Neural progenitor cell (in vitro differentiated cells): ENCODE data around the gene MBP. TPM values are rescaled to one million over a fixed set of nuclear protein-coding genes. Genes with fewer than 3 reads are reported as not detected.

ENCODE experiments used
- DNase-seq: peaks from one replicate; pipeline ENCODE4 v3.0.0-alpha.2; 2016; ENCODE audit warnings: low spot score
- H2AFZ ChIP-seq: fragments of 200-600 bp; sonication (generic); replicated peaks from 2 replicates; pipeline ENCODE4 v1.6.1; 2016; ENCODE audit warnings: antibody characterized with exemption
- H3F3A ChIP-seq: fragments of 200-600 bp; sonication (generic); 2 replicates; pipeline ENCODE4 v1.6.1; 2016; ENCODE audit warnings: antibody characterized with exemption, low read depth
- H3K27ac ChIP-seq: fragments of 200-600 bp; sonication (generic); 2 replicates; pipeline ENCODE4 v1.5.1; 2016; ENCODE audit warnings: mild to moderate bottlenecking
- H3K27me3 ChIP-seq: fragments of 200-600 bp; sonication (generic); 2 replicates; pipeline ENCODE4 v1.6.1; 2016; ENCODE audit warnings: mild to moderate bottlenecking, moderate library complexity
- H3K36me3 ChIP-seq: fragments of 200-600 bp; sonication (generic); 2 replicates; pipeline ENCODE4 v1.5.1; 2016
- H3K4me1 ChIP-seq: fragments of 200-600 bp; sonication (generic); 2 replicates; pipeline ENCODE4 v1.6.1; 2016; ENCODE audit warnings: mixed run types
- H3K4me2 ChIP-seq: fragments of 200-600 bp; sonication (generic); 2 replicates; pipeline ENCODE4 v1.6.1; 2016
- H3K4me3 ChIP-seq: fragments of 200-600 bp; sonication (generic); 2 replicates; pipeline ENCODE4 v1.5.1; 2016
- H3K79me2 ChIP-seq: fragments of 200-600 bp; sonication (generic); 2 replicates; pipeline ENCODE4 v1.6.1; 2016; ENCODE audit warnings: low read depth
- H3K9ac ChIP-seq: fragments of 200-600 bp; sonication (generic); 2 replicates; pipeline ENCODE4 v1.6.1; 2016
- H3K9me3 ChIP-seq: fragments of 200-600 bp; sonication (generic); 2 replicates; pipeline ENCODE4 v1.5.1; 2016; ENCODE audit warnings: low read depth
- H4K20me1 ChIP-seq: fragments of 200-600 bp; sonication (generic); 2 replicates; pipeline ENCODE4 v1.6.1; 2016; ENCODE audit warnings: low read depth
- H3K27ac Mint-ChIP-seq: 3 replicates; pipeline ENCODE4 v1.8.0; 2021; ENCODE audit warnings: mixed read lengths
- H3K27me3 Mint-ChIP-seq: 2 replicates; pipeline ENCODE4 v1.8.0; 2022; ENCODE audit warnings: low read depth, mild to moderate bottlenecking, inconsistent platforms, moderate library complexity, mixed read lengths; ENCODE audit not compliant: insufficient read depth
- H3K36me3 Mint-ChIP-seq: 3 replicates; pipeline ENCODE4 v1.8.0; 2021; ENCODE audit warnings: mixed read lengths
- H3K4me1 Mint-ChIP-seq: 3 replicates; pipeline ENCODE4 v1.8.0; 2021; ENCODE audit warnings: mixed read lengths
- H3K4me3 Mint-ChIP-seq: 3 replicates; pipeline ENCODE4 v1.8.0; 2021; ENCODE audit warnings: mild to moderate bottlenecking, moderate library complexity, mixed read lengths
- H3K9me3 Mint-ChIP-seq: 3 replicates; pipeline ENCODE4 v1.8.0; 2020; ENCODE audit warnings: mixed read lengths
- CTCF ChIP-seq: fragments of 200-600 bp; sonication (generic); IDR thresholded peaks from 2 replicates; pipeline ENCODE4 v1.5.1; 2017; ENCODE audit warnings: antibody characterized with exemption, mild to moderate bottlenecking
- EZH2 ChIP-seq: fragments of 200-600 bp; sonication (generic); IDR thresholded peaks from 2 replicates; pipeline ENCODE4 v1.6.1; 2017; ENCODE audit warnings: antibody characterized with exemption, mild to moderate bottlenecking, moderate library complexity
- EZH2phosphoT487 ChIP-seq: fragments of 200-600 bp; sonication (generic); IDR thresholded peaks from 2 replicates; pipeline ENCODE4 v1.6.1; 2017; ENCODE audit warnings: antibody characterized with exemption
- total RNA-seq: library from RNA; depleted of rRNA; stranded (reverse); fragments of >200 nt; gene quantifications from 2 replicates; pipeline ENCODE4 v1.2.3, GENCODE V29; 2015; ENCODE audit warnings: low replicate concordance

MBP gene
- total RNA-seq, 1 donor from 2014 or later, result 0.64 TPM

DNA sequence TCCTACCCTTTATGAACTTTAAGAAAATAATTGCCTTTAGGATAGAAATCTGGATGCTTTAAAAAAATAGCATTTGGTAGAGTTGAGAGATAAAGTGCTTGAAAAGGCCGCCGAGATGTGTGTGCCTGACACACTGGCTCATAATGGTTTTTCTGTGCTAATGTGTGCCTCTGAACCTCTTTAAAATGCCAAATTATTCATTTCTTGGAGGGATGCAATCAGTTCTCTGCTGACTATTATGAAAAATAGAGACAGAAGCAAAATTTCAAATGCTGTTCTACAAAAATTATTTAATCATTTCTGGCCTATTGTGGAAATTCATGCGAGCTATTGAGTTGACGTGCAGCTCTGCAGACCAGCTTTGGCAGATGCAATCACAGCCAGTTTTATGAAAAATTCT, 18.0 kb upstream of the MBP start:
- TF ChIP-seq EZH2phosphoT487 (no peak), CTCF (no peak), EZH2 (no peak)
- Mint-ChIP-seq H3K27me3 (no peaks in the 10 kb centered on the region), H3K27ac (no peak overlapping the region), H3K36me3 (no peaks in the 10 kb centered on the region), H3K9me3 (peaks cover 5% of the 10 kb centered on the region), H3K4me3 (no peak overlapping the region), H3K4me1 (no peaks in the 10 kb centered on the region)
- Histone ChIP-seq H3K79me2 (no peaks in the 10 kb centered on the region), H3K4me2 (no peak overlapping the region), H3K27me3 (no peaks in the 10 kb centered on the region), H3K27ac (no peak overlapping the region), H2AFZ (no peak overlapping the region), H3F3A (no peaks in the 10 kb centered on the region), H3K4me1 (no peaks in the 10 kb centered on the region), H3K4me3 (no peak overlapping the region), H3K36me3 (no peaks in the 10 kb centered on the region), H3K9me3 (no peaks in the 10 kb centered on the region), H3K9ac (no peak overlapping the region), H4K20me1 (no peaks in the 10 kb centered on the region)
- no peak for DNase-seq

DNA sequence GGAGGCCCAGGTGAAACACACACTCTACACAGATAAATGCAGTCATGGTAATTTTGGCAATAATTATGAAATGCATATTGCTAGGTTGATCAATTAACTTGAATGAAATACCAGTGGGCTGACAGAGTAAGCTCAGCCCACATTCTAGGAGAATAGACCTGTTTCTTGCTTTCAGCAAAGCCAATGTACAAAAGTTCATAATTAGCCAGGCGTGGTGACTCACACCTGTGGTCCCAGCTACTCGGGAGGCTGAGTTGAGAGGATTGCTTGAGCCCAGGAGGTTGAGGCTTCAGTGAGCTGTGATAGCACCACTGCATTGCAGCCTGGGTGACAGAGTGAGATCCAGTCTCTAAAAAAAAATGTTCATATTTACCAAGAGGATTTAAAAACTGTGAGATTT, 15.7 kb upstream of the MBP start:
- Histone ChIP-seq H2AFZ (no peak overlapping the region), H3K79me2 (no peaks in the 10 kb centered on the region), H3K4me3 (no peak overlapping the region), H3K9ac (no peak overlapping the region), H3K9me3 (no peaks in the 10 kb centered on the region), H3K27me3 (no peaks in the 10 kb centered on the region), H3K4me2 (no peak overlapping the region), H3K27ac (no peak overlapping the region), H3K36me3 (no peaks in the 10 kb centered on the region), H4K20me1 (no peaks in the 10 kb centered on the region), H3K4me1 (no peaks in the 10 kb centered on the region), H3F3A (no peaks in the 10 kb centered on the region)
- Mint-ChIP-seq H3K36me3 (peaks cover 3% of the 10 kb centered on the region), H3K4me1 (no peaks in the 10 kb centered on the region), H3K9me3 (peaks cover 15% of the 10 kb centered on the region), H3K27me3 (peaks cover 2% of the 10 kb centered on the region), H3K27ac (no peak overlapping the region), H3K4me3 (no peak overlapping the region)
- DNase-seq, result no peak
- TF ChIP-seq EZH2 (no peak), EZH2phosphoT487 (no peak)

DNA sequence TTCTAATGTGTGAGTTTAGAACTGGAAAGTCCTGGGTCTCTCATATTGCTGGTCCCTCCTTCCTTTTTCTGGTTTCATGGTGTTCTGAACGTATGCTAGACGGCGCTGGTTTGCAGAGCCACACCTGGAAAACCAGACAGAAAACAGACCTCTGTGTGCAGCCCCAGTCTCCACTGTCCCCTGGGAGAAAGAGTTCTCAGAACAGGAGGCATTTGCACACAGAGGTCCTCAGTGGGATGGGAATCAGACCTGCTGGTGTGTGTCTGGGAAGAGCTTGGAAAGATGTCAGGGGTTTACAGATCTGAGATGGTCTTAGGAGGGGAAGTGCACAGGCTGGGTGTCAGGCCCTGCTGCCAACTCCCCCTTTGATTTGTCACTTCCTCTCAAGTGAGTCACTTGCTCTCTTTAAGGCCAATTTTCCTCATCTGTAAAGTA, 14.9 kb upstream of the MBP start:
- no peak for DNase-seq
- peaks cover 22% of the 10 kb centered on the region for H3K9me3 Mint-ChIP-seq
- Histone ChIP-seq H3K9ac (no peak overlapping the region), H3K36me3 (no peaks in the 10 kb centered on the region), H3K27me3 (no peaks in the 10 kb centered on the region), H3K4me2 (no peak overlapping the region), H3K79me2 (no peaks in the 10 kb centered on the region), H3K4me3 (no peak overlapping the region), H3F3A (no peaks in the 10 kb centered on the region), H4K20me1 (no peaks in the 10 kb centered on the region), H3K9me3 (no peaks in the 10 kb centered on the region), H2AFZ (no peak overlapping the region), H3K27ac (no peak overlapping the region), H3K4me1 (no peaks in the 10 kb centered on the region)
- TF ChIP-seq EZH2phosphoT487 (no peak), CTCF (no peak), EZH2 (no peak)
- H3K27ac Mint-ChIP-seq, result no peak overlapping the region
- peaks cover 3% of the 10 kb centered on the region for H3K36me3 Mint-ChIP-seq
- H3K27me3 Mint-ChIP-seq, result peaks cover 2% of the 10 kb centered on the region
- no peaks in the 10 kb centered on the region for H3K4me1 Mint-ChIP-seq
- no peak overlapping the region for H3K4me3 Mint-ChIP-seq

DNA sequence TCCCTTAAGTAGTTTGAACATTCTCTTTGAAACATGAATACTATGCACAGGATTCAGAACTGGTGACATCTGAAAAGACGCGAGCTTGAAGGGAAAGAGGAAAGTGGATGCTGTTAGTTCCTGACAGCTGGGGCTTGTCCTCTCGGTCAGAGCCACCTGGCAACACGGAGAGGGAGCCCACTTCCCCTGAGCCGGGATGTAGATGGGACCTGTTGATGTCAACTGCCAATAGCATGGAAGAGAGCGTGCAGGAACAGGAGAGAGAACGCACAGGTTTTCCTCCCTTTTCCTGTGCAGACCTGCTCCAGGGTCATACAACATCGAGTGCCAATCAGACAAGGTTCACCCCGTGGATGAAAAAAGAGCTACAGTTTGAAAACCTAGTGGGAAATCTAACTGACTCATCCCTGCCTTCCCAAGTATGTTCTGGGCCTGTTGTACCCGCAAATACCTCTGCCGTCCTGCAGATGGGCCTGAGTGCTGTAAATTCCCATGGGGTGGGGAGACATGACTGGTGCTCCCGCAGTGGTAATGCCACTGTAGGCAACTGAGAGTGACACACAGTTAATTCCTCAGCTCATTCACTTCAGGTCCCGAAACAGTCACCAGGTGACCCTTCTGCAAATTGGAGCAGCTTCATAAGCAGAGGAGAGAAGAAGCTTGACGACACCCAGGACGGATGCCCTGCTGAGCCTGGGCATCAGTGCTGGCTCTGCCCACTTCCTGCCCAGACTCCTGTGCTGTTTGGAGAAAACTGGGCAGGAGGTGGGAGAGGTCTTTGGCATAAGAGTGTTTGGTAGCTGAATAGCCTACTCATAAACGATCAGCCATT, 13.9 kb upstream of the MBP start:
- H3K36me3 ChIP-seq, result no peaks in the 10 kb centered on the region
- Mint-ChIP-seq H3K4me3 (no peak overlapping the region), H3K27me3 (peaks cover 2% of the 10 kb centered on the region), H3K36me3 (peaks cover 5% of the 10 kb centered on the region), H3K27ac (no peak overlapping the region), H3K9me3 (peaks cover 31% of the 10 kb centered on the region), H3K4me1 (no peaks in the 10 kb centered on the region)
- H3K27ac ChIP-seq, result no peak overlapping the region
- H3K79me2 ChIP-seq, result no peaks in the 10 kb centered on the region
- no peak overlapping the region for H3K4me3 ChIP-seq
- TF ChIP-seq EZH2 (no peak), CTCF (no peak), EZH2phosphoT487 (no peak)
- no peak overlapping the region for H2AFZ ChIP-seq
- H3K4me2 ChIP-seq, result no peak overlapping the region
- H3K27me3 ChIP-seq, result no peaks in the 10 kb centered on the region
- no peaks in the 10 kb centered on the region for H4K20me1 ChIP-seq
- H3F3A ChIP-seq, result no peaks in the 10 kb centered on the region
- no peak overlapping the region for H3K9ac ChIP-seq
- H3K4me1 ChIP-seq, result no peaks in the 10 kb centered on the region
- H3K9me3 ChIP-seq, result no peaks in the 10 kb centered on the region
- DNase-seq, result no peak
